ENCODE measurements around the gene HK3. TPM values are rescaled to one million over a fixed set of nuclear protein-coding genes. Genes with fewer than 3 reads are reported as not detected.

The HK3 gene
- total and polyA plus RNA-seq, 4 experiments from 2014 or later: 1.5 to 3.1 TPM; not detected in 2

DNA sequence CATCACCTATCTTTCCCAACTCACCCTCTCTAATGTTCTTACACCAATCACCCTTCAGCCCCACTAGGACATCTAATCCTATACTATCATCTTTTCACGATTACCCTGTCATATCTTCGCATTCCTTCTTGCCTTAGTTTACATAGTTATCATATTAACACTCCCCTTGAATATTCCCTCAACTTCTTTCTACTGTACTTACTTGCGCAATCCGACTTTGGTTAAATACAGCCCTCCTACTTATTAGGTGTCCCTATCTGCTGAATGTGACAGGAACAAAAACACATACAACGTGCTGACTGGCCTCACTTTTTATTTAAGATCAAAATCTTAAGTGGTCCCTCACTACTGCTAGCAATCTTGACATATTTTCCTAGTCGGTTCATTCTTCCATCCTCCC lies 19.5 kb upstream of the HK3 start:
- H3K27ac ChIP-seq (ENCODE audit: low read depth, low read length): no peak overlapping the region
- intact Hi-C loops (cut with micrococcal nuclease): no loop called here
- H3K36me3 ChIP-seq (ENCODE audit: insufficient read depth, low read length): peaks cover 10% of the 10 kb centered on the region
- H3K4me1 Mint-ChIP-seq: peaks cover 6 to 26% (median 10%) of the 10 kb centered on the region in 4 donors
- H3K4me3 Mint-ChIP-seq: no peak overlapping the region
- H3K27ac Mint-ChIP-seq: peak overlapping the region in 3 of 7 donors; percentile 6 to 76 (median 59)
- ChIA-PET CTCF (ENCODE audit: partially characterized antibody) (no interaction called here), POLR2A (ENCODE audit: partially characterized antibody) (no interaction called here)
- no peaks in the 10 kb centered on the region for H3K27me3 ChIP-seq (ENCODE audit: insufficient read depth, low read length)
- no peak for DNase-seq
- no peaks in the 10 kb centered on the region for H3K9me3 Mint-ChIP-seq
- peaks cover 21 to 41% of the 10 kb centered on the region in 2 donors for H3K36me3 Mint-ChIP-seq
- H3K9me3 ChIP-seq (ENCODE audit: control insufficient read depth in 1 of 2, low read length in 2 of 2): no peaks in the 10 kb centered on the region
- H3K4me3 ChIP-seq (ENCODE audit: low read length in 2 of 2): no peak overlapping the region
- H3K4me1 ChIP-seq (ENCODE audit: insufficient read depth, low read length): no peaks in the 10 kb centered on the region
- no peaks in the 10 kb centered on the region for H3K27me3 Mint-ChIP-seq

DNA sequence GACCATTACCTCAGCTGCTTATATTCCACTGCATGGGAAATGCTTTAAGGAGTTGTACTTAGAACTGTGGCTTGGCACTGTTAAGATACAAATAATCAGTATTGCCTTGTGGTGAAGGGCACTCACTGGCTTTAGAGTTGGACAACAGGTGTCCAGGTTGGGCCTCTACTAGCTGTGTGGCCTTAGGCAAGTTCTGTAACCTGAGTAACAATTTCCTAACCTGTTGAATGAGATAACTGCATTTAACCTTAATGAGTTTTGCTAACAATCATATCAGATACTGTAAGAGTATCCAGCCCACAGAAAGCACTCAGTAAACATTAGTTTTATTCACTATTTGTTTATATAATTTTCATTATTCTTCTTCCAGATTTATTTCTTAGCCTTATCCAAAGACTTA lies 17.2 kb upstream of the HK3 start:
- no peak overlapping the region for H3K4me3 Mint-ChIP-seq
- DNase-seq: no peak
- CTCF ChIA-PET (ENCODE audit: partially characterized antibody): no interaction called here
- Histone ChIP-seq H3K9me3 (ENCODE audit: control insufficient read depth in 1 of 2, low read length in 2 of 2) (no peaks in the 10 kb centered on the region), H3K36me3 (ENCODE audit: insufficient read depth, low read length) (peaks cover 14% of the 10 kb centered on the region), H3K27ac (ENCODE audit: low read depth, low read length) (no peak overlapping the region), H3K4me3 (ENCODE audit: low read length in 2 of 2) (no peak overlapping the region), H3K27me3 (ENCODE audit: insufficient read depth, low read length) (no peaks in the 10 kb centered on the region), H3K4me1 (ENCODE audit: insufficient read depth, low read length) (no peaks in the 10 kb centered on the region)
- no peaks in the 10 kb centered on the region for H3K9me3 Mint-ChIP-seq
- POLR2A ChIA-PET (ENCODE audit: partially characterized antibody): no interaction called here
- H3K27me3 Mint-ChIP-seq: no peaks in the 10 kb centered on the region
- peaks cover 6 to 20% (median 10%) of the 10 kb centered on the region in 4 donors for H3K4me1 Mint-ChIP-seq
- peak overlapping the region in 2 of 7 donors; percentile 5 to 54 for H3K27ac Mint-ChIP-seq
- intact Hi-C loops (cut with micrococcal nuclease): no loop called here
- H3K36me3 Mint-ChIP-seq: peaks cover 22 to 49% of the 10 kb centered on the region in 2 donors

DNA sequence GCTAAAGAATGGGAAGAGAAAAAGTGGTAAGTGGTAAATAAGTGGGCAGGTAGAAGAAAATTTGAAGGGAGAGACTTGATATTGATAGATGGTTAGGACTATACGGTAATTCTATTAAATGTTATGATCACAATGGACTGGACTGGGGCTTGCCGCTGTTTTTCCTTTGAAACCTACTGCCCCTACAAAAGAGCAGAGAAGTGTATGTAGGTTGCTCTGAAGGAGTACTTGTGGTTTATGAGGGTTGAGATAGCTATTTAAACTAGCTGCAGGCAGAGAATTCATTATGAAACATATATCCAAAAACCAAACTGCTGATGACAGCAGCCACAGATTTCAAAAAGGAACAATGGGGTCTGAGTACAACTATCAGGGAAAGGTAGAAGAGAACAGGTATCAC lies 16.8 kb upstream of the HK3 start:
- POLR2A ChIA-PET (ENCODE audit: partially characterized antibody): no interaction called here

DNA sequence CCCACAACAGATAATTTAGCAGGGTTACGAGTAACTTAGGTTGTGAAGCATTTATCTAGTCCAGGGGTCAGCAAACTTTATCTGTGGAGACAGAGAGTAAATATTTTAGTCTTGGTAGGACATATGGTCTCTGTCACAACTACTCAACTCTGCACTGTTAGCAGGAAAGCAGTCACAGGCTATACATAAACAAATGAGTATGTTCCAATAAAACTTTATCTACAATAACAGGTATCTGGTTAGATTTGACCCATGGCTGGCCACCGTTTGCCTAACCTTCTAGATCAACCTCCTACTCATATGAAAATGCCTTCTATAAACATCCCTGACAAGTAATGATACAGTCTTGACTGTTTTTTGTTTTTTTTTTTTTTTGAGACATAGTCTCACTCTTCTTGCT lies 13.0 kb upstream of the HK3 start:
- Histone ChIP-seq H3K4me3 (ENCODE audit: low read length in 2 of 2) (no peak overlapping the region), H3K4me1 (ENCODE audit: insufficient read depth, low read length) (no peaks in the 10 kb centered on the region), H3K36me3 (ENCODE audit: insufficient read depth, low read length) (peaks cover 31% of the 10 kb centered on the region), H3K9me3 (ENCODE audit: control insufficient read depth in 1 of 2, low read length in 2 of 2) (no peaks in the 10 kb centered on the region), H3K27me3 (ENCODE audit: insufficient read depth, low read length) (no peaks in the 10 kb centered on the region), H3K27ac (ENCODE audit: low read depth, low read length) (no peak overlapping the region)
- CTCF ChIA-PET (ENCODE audit: partially characterized antibody): interaction anchor here (1.4 kb wide), 1 partner anchor 251 kb away, joined by 4 read pairs; no protein-coding TSS in a partner anchor
- no peaks in the 10 kb centered on the region for H3K9me3 Mint-ChIP-seq
- intact Hi-C loops (cut with micrococcal nuclease): no loop called here
- H3K4me3 Mint-ChIP-seq: no peak overlapping the region
- peaks cover 29 to 61% of the 10 kb centered on the region in 2 donors for H3K36me3 Mint-ChIP-seq
- no peak for DNase-seq
- H3K27me3 Mint-ChIP-seq: no peaks in the 10 kb centered on the region
- peaks cover 0 to 14% (median 2%) of the 10 kb centered on the region in 4 donors for H3K4me1 Mint-ChIP-seq
- POLR2A ChIA-PET (ENCODE audit: partially characterized antibody): no interaction called here
- peak overlapping the region in 2 of 7 donors; percentile 10 to 19 for H3K27ac Mint-ChIP-seq

More for the DNA sequence above, 16.8 kb upstream of the HK3 start:
- Histone ChIP-seq H3K4me1 (ENCODE audit: insufficient read depth, low read length) (no peaks in the 10 kb centered on the region), H3K27ac (ENCODE audit: low read depth, low read length) (no peak overlapping the region), H3K36me3 (ENCODE audit: insufficient read depth, low read length) (peaks cover 14% of the 10 kb centered on the region), H3K9me3 (ENCODE audit: control insufficient read depth in 1 of 2, low read length in 2 of 2) (no peaks in the 10 kb centered on the region), H3K4me3 (ENCODE audit: low read length in 2 of 2) (no peak overlapping the region), H3K27me3 (ENCODE audit: insufficient read depth, low read length) (no peaks in the 10 kb centered on the region)
- Mint-ChIP-seq H3K4me3 (no peak overlapping the region), H3K4me1 (peaks cover 6 to 18% (median 10%) of the 10 kb centered on the region in 4 donors), H3K27ac (peak overlapping the region in 3 of 7 donors; percentile 2 to 9 (median 6)), H3K27me3 (no peaks in the 10 kb centered on the region), H3K36me3 (peaks cover 20 to 46% of the 10 kb centered on the region in 2 donors), H3K9me3 (no peaks in the 10 kb centered on the region)
- DNase-seq: no peak
- intact Hi-C loops (cut with micrococcal nuclease): no loop called here
- CTCF ChIA-PET (ENCODE audit: partially characterized antibody): no interaction called here

DNA sequence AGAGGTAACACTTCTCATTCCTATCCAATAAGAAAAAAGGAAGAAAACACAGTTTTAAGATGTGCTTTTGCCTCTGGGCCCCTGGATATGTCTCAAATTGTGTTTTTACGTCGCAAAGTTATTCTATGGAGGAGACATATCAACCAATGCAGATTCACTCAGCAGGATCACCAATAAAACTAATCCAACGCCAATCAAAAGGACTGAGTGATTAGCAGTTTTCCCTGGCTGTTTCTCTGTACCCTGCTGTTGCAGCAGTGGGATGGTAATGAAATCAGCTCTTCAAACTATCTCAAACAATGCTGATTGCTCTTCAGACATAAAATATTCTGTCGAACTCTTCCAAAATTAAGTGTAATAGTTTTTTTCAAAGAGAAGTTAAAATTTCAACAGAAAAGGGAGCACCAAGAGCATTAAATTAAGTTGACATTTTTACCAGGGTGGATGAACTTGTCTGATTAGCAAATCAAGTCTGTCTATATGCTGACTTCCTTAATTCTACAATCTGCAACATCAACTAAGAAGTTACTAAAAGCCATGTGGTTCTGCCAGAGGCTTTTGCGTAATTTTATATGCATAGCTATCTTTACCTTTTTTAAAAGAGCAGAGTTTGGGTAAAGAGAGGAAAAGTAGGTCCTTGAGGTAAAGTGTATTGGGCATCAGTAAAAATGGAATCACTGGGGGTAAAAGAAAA lies 9.7 kb upstream of the HK3 start:
- peaks cover 57% of the 10 kb centered on the region for H3K36me3 ChIP-seq (ENCODE audit: insufficient read depth, low read length)

DNA sequence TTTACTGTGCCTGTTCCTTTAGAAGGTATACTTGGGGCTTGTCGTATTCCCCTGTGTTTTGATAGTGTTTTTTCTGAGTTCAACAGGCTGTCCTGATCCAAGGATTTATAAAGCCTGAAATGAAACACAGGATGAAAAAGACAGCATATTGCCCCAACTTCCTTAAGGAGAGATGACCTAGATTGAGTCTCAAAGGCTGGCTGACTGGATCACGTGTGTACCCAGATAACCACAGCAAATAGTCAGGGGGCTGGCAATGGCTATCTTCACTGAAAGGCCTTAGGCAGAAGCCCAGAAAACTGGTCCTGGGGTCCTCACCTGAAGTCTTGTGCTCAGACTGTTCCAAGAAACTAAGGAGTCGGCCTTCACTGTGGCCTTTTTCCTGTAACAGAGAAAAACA lies 7.7 kb upstream of the HK3 start:
- Histone ChIP-seq H3K4me1 (ENCODE audit: insufficient read depth, low read length) (no peaks in the 10 kb centered on the region), H3K4me3 (ENCODE audit: low read length in 2 of 2) (no peak overlapping the region), H3K9me3 (ENCODE audit: control insufficient read depth in 1 of 2, low read length in 2 of 2) (no peaks in the 10 kb centered on the region), H3K27me3 (ENCODE audit: insufficient read depth, low read length) (no peaks in the 10 kb centered on the region), H3K36me3 (ENCODE audit: insufficient read depth, low read length) (peaks cover 57% of the 10 kb centered on the region), H3K27ac (ENCODE audit: low read depth, low read length) (no peak overlapping the region)
- no peaks in the 10 kb centered on the region for H3K27me3 Mint-ChIP-seq
- POLR2A ChIA-PET (ENCODE audit: partially characterized antibody): no interaction called here
- no peak overlapping the region for H3K4me3 Mint-ChIP-seq
- no peak for DNase-seq
- no peak overlapping the region for H3K27ac Mint-ChIP-seq
- peaks cover 56 to 78% of the 10 kb centered on the region in 2 donors for H3K36me3 Mint-ChIP-seq
- CTCF ChIA-PET (ENCODE audit: partially characterized antibody): no interaction called here
- H3K9me3 Mint-ChIP-seq: no peaks in the 10 kb centered on the region
- intact Hi-C loops (cut with micrococcal nuclease): no loop called here
- H3K4me1 Mint-ChIP-seq: peaks cover 0 to 2% (median under 1%) of the 10 kb centered on the region in 4 donors

More for the DNA sequence above, 9.7 kb upstream of the HK3 start:
- Mint-ChIP-seq H3K36me3 (peaks cover 52 to 77% of the 10 kb centered on the region in 2 donors), H3K4me1 (peaks cover 0 to 2% (median 1%) of the 10 kb centered on the region in 4 donors), H3K27ac (peak overlapping the region in 1 of 7 donors; percentile 5), H3K4me3 (no peak overlapping the region), H3K27me3 (no peaks in the 10 kb centered on the region), H3K9me3 (no peaks in the 10 kb centered on the region)
- no peak for DNase-seq
- POLR2A ChIA-PET (ENCODE audit: partially characterized antibody): no interaction called here
- no peaks in the 10 kb centered on the region for H3K27me3 ChIP-seq (ENCODE audit: insufficient read depth, low read length)
- H3K27ac ChIP-seq (ENCODE audit: low read depth, low read length): no peak overlapping the region
- no peaks in the 10 kb centered on the region for H3K4me1 ChIP-seq (ENCODE audit: insufficient read depth, low read length)
- H3K9me3 ChIP-seq (ENCODE audit: control insufficient read depth in 1 of 2, low read length in 2 of 2): no peaks in the 10 kb centered on the region
- intact Hi-C loops (cut with micrococcal nuclease): no loop called here
- H3K4me3 ChIP-seq (ENCODE audit: low read length in 2 of 2): no peak overlapping the region
- CTCF ChIA-PET (ENCODE audit: partially characterized antibody): interaction anchor here (1.9 kb wide), 1 partner anchor 248 kb away, joined by 11 read pairs; no protein-coding TSS in a partner anchor

DNA sequence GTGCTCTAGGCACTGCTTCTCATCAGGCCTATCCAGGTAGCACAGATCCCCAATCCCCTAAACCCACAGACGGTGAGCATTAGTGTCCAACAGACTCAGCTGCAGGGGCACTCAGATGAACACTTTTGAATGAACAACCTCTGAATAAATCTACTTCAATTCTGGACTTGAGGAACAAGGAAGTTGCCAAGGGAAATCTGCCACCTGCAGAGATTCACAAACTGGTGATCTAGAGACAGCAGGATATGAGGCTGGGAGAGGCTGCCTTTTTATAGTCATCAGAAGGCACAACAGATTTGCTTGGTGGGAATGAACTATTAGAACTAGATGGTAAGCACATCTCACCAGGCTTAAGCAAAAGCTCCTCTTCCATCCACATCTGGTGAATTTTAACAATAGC lies 7.0 kb upstream of the HK3 start:
- Mint-ChIP-seq H3K4me1 (peaks cover 0 to 4% (median 1%) of the 10 kb centered on the region in 4 donors), H3K27me3 (no peaks in the 10 kb centered on the region), H3K9me3 (no peaks in the 10 kb centered on the region), H3K4me3 (no peak overlapping the region), H3K27ac (peak overlapping the region in 1 of 7 donors; percentile 33), H3K36me3 (peaks cover 51 to 73% of the 10 kb centered on the region in 2 donors)
- ChIA-PET CTCF (ENCODE audit: partially characterized antibody) (no interaction called here), POLR2A (ENCODE audit: partially characterized antibody) (no interaction called here)
- intact Hi-C loops (cut with micrococcal nuclease): no loop called here
- peaks cover 56% of the 10 kb centered on the region for H3K36me3 ChIP-seq (ENCODE audit: insufficient read depth, low read length)
- H3K4me1 ChIP-seq (ENCODE audit: insufficient read depth, low read length): no peaks in the 10 kb centered on the region
- DNase-seq: no peak
- H3K4me3 ChIP-seq (ENCODE audit: low read length in 2 of 2): no peak overlapping the region
- no peaks in the 10 kb centered on the region for H3K27me3 ChIP-seq (ENCODE audit: insufficient read depth, low read length)
- no peaks in the 10 kb centered on the region for H3K9me3 ChIP-seq (ENCODE audit: control insufficient read depth in 1 of 2, low read length in 2 of 2)
- no peak overlapping the region for H3K27ac ChIP-seq (ENCODE audit: low read depth, low read length)

Data from CD4-positive, alpha-beta memory T cell (primary cell).